B cell (primary cell): ENCODE results near the gene KISS1R. TPM values are rescaled to one million over a fixed set of nuclear protein-coding genes. Genes with fewer than 3 reads are reported as not detected.

Experiments used
- ATAC-seq: fragments of 200-7000 bp; cut with Tn5 transposase; one replicate; pipeline ENCODE4 v1.10.0; 2021; ENCODE audit warnings: low read depth, mild to moderate bottlenecking, moderate number of reproducible peaks, moderate library complexity
- CTCF ChIA-PET: fragments of 350-600 bp; sonication (Branson Sonifier 250); formaldehyde crosslinking; loops from one replicate; lab custom pipeline; 2021; ENCODE audit warnings: antibody characterized with exemption, inconsistent platforms; lab: Charles Lee
- POLR2A ChIA-PET: fragments of 350-600 bp; sonication (Branson Sonifier 250); formaldehyde crosslinking; loops from one replicate; lab custom pipeline; 2021; ENCODE audit warnings: antibody characterized with exemption; lab: Charles Lee
- DNase-seq: peaks from one replicate; pipeline ENCODE4 v3.0.0; 2013
- H2AFZ ChIP-seq: 2 replicates; pipeline ENCODE4 v1.6.1; 2012; ENCODE audit warnings: mild to moderate bottlenecking, low read depth, low read length; ENCODE audit not compliant: insufficient read depth, poor library complexity, severe bottlenecking
- H3K27ac ChIP-seq, 2 donors: 1 replicate in 1 of 2; 2 replicates in 1 of 2; pipeline ENCODE4 v1.5.1; 2012 to 2013; ENCODE audit warnings: low read length in 2 of 2, mild to moderate bottlenecking in 2 of 2, moderate library complexity in 1 of 2
- H3K27me3 ChIP-seq, 4 experiments: fragments of 200-600 bp in 1 of 4; sonication (generic) in 1 of 4; replicated peaks in 1 of 4; 1 replicate in 2 of 4; 2 replicates in 2 of 4; pipeline versions ENCODE4 v1.6.1 to v1.7.0; 2013 to 2016; ENCODE audit warnings: low read length in 3 of 4, mild to moderate bottlenecking in 2 of 4, mixed read lengths in 1 of 4, moderate library complexity in 1 of 4; ENCODE audit not compliant: insufficient read depth in 4 of 4, control insufficient read depth in 3 of 4; ENCODE audit errors: control extremely low read depth in 1 of 4
- H3K36me3 ChIP-seq, 2 experiments: replicated peaks in 1 of 2; 1 replicate in 1 of 2; 2 replicates in 1 of 2; pipeline versions ENCODE4 v1.6.1 to v1.7.1; 2013; ENCODE audit warnings: low read length in 1 of 2; ENCODE audit not compliant: insufficient read depth in 2 of 2, control insufficient read depth in 1 of 2; ENCODE audit errors: control extremely low read depth in 1 of 2, extremely low read depth in 1 of 2
- H3K4me1 ChIP-seq, 2 donors: fragments of 200-600 bp in 1 of 2; sonication (generic) in 1 of 2; 1 replicate in 1 of 2; 2 replicates in 1 of 2; pipeline versions ENCODE4 v1.5.1 to v1.6.1; 2013 to 2017; ENCODE audit warnings: low read length in 2 of 2; ENCODE audit not compliant: control insufficient read depth in 2 of 2, insufficient read depth in 2 of 2
- H3K4me2 ChIP-seq: replicated peaks from 2 replicates; pipeline ENCODE3; 2012; ENCODE audit warnings: mild to moderate bottlenecking, low read depth, low read length; ENCODE audit not compliant: poor library complexity, severe bottlenecking
- H3K4me3 ChIP-seq, 5 experiments: fragments of 200-600 bp in 1 of 5; sonication (generic) in 1 of 5; 1 replicate in 3 of 5; 2 replicates in 2 of 5; pipeline versions ENCODE4 v1.5.1 to v1.7.0; 2011 to 2016; ENCODE audit warnings: low read length in 4 of 5, mild to moderate bottlenecking in 4 of 5, low read depth in 2 of 5, control low read depth in 1 of 5, moderate library complexity in 1 of 5; ENCODE audit not compliant: insufficient read depth in 1 of 5; ENCODE audit errors: control extremely low read depth in 1 of 5, extremely low read depth in 1 of 5
- H3K79me2 ChIP-seq: fragments of 200-600 bp; sonication (generic); one replicate; pipeline ENCODE4 v1.6.0; 2016; ENCODE audit warnings: low read length; ENCODE audit not compliant: control insufficient read depth, insufficient read depth
- H3K9ac ChIP-seq: fragments of 200-600 bp; sonication (generic); 2 replicates; pipeline ENCODE4 v1.6.1; 2017; ENCODE audit warnings: mild to moderate bottlenecking, low read length, moderate library complexity
- H3K9me3 ChIP-seq, 3 donors: one replicate each; pipeline versions ENCODE4 v1.6.1 to v1.7.1; 2013; ENCODE audit warnings: low read length in 2 of 3; ENCODE audit not compliant: control insufficient read depth in 2 of 3, insufficient read depth in 1 of 3; ENCODE audit errors: control extremely low read depth in 1 of 3
- H4K20me1 ChIP-seq: 2 replicates; pipeline ENCODE4 v1.6.0; 2012; ENCODE audit warnings: mild to moderate bottlenecking, low read length; ENCODE audit not compliant: insufficient read depth, control insufficient read depth, poor library complexity, severe bottlenecking
- H3K27ac Mint-ChIP-seq: one replicate; pipeline ENCODE4 v1.8.0; 2021; ENCODE audit warnings: mixed read lengths
- H3K27me3 Mint-ChIP-seq: one replicate; pipeline ENCODE4 v1.8.0; 2021; ENCODE audit warnings: mixed read lengths
- H3K4me1 Mint-ChIP-seq: one replicate; pipeline ENCODE4 v1.8.0; 2021; ENCODE audit warnings: mixed read lengths
- H3K4me3 Mint-ChIP-seq: one replicate; pipeline ENCODE4 v1.8.0; 2021; ENCODE audit warnings: mixed read lengths
- H3K9me3 Mint-ChIP-seq: one replicate; pipeline ENCODE4 v1.8.0; 2022; ENCODE audit warnings: mixed read lengths; ENCODE audit not compliant: insufficient read depth
- CTCF ChIP-seq: fragments of 200-600 bp; IDR thresholded peaks from one replicate; pipeline ENCODE4 v1.8.0; 2022; ENCODE audit warnings: antibody characterized with exemption, mild to moderate bottlenecking
- EZH2 ChIP-seq: IDR thresholded peaks from 2 replicates; pipeline ENCODE4 v1.6.1; 2012; ENCODE audit warnings: borderline replicate concordance, low read depth, mild to moderate bottlenecking, moderate library complexity, low read length; ENCODE audit not compliant: insufficient read depth, poor library complexity, severe bottlenecking
- WGBS: methylation state at CpG from one replicate; pipeline ENCODE4 v1.1.5; 2013; ENCODE audit warnings: missing lambda C conversion rate; ENCODE audit not compliant: insufficient coverage; 5-methylcytosine and 5-hydroxymethylcytosine counted together
- intact Hi-C: fragments of 100-400 bp; cut with micrococcal nuclease; formaldehyde crosslinking; loops from one replicate; pipeline ENCODE4 v1.10.0; 2022
- polyA plus RNA-seq: library from polyadenylated mRNA; depleted of rRNA; stranded (reverse); fragments of >200 nt; gene quantifications from 2 replicates; pipeline ENCODE4 v1.2.3, GENCODE V29; 2012
- total RNA-seq, 2 donors: library from RNA; stranded (reverse); fragments of 120-200 nt in 1 of 2; gene quantifications; 1 replicate in 1 of 2; 2 replicates in 1 of 2; pipeline versions ENCODE4 v1.2.3 to v1.2.4, GENCODE V29; 2013 to 2022

The KISS1R gene
- total and polyA plus RNA-seq, 2 donors (not counting 1 experiment from before 2014, with no cell fraction given): 0.79 to 1.3 TPM

GRCh38 chr19:907183-907853 is 9.8 kb upstream of the KISS1R start:
- Histone ChIP-seq H3K79me2 (peaks cover 75% of the 10 kb centered on the region), H3K27ac (peak overlapping the region; percentile 97 to 99), H3K36me3 (peaks cover 0 to 17% of the 10 kb centered on the region in 2 experiments), H3K9ac (peak overlapping the region; percentile 27), H3K4me3 (peak overlapping the region in 4 of 5 experiments; percentile 6 to 38 (median 28)), H3K9me3 (peaks cover 0 to 12% (median 0%) of the 10 kb centered on the region in 3 donors), H4K20me1 (peaks cover 21% of the 10 kb centered on the region), H2AFZ (no peak overlapping the region), H3K4me2 (peak overlapping the region; percentile 92), H3K4me1 (peaks cover 52 to 65% of the 10 kb centered on the region in 2 donors), H3K27me3 (no peaks in the 10 kb centered on the region)
- WGBS: 54% methylated on average over 11 of the region's 14 CpGs
- POLR2A ChIA-PET: interaction anchor here (0.6 to 5.7 kb wide), 9 partner anchors 11 to 1179 kb away, joined by 3 to 56 read pairs (median 6); partner anchors contain the start of genes MED16 and RNU6-9
- H3K27ac Mint-ChIP-seq: peak overlapping the region; percentile 100
- H3K27me3 Mint-ChIP-seq: no peaks in the 10 kb centered on the region
- H3K4me1 Mint-ChIP-seq: peaks cover 52% of the 10 kb centered on the region
- peak overlapping the region; percentile 85 for H3K4me3 Mint-ChIP-seq
- ATAC-seq (peak; percentile 28), DNase-seq (peak; percentile 86)
- TF ChIP-seq EZH2: no peak
- no peak for TF ChIP-seq CTCF
- intact Hi-C loops: loop anchor here (5.0 kb wide), 1 partner anchor 355 kb away; no protein-coding TSS in a partner anchor
- CTCF ChIA-PET: interaction anchor here (0.7 to 6.3 kb wide), 10 partner anchors 9 to 136 kb away, joined by 3 to 46 read pairs (median 4); partner anchors contain the start of genes KISS1R, MED16, RNU6-9 and WDR18
- H3K9me3 Mint-ChIP-seq: no peaks in the 10 kb centered on the region
